Tibial artery (tissue), 4 donors: ENCODE data around the gene PRKCQ.
"Not testable (repeated sequence)": the region's sequence is repeated elsewhere in the genome, so short reads cannot be mapped to it uniquely, and the experiment has no call there.

Experiments
- DNase-seq, 2 donors: peaks; one replicate each; pipeline ENCODE4 v3.0.0-alpha.2; 2019
- H3K27ac ChIP-seq, 2 donors: fragments of 200-600 bp; sonication (generic) in 1 of 2; 1 replicate in 1 of 2; 2 replicates in 1 of 2; pipeline ENCODE4 v1.5.1; 2018 to 2019; ENCODE audit warnings: mild to moderate bottlenecking in 1 of 2
- H3K27me3 ChIP-seq, 2 donors: fragments of 200-600 bp; sonication (generic) in 1 of 2; one replicate each; pipeline versions ENCODE4 v1.5.1 to v1.6.0; 2016 to 2019
- H3K36me3 ChIP-seq, 3 donors: fragments of 200-600 bp; sonication (generic) in 2 of 3; one replicate each; pipeline ENCODE4 v1.5.1; 2016 to 2019; ENCODE audit warnings: mild to moderate bottlenecking in 2 of 3
- H3K4me1 ChIP-seq, 4 donors: fragments of 200-600 bp; sonication (generic) in 2 of 4; 1 replicate in 3 of 4; 2 replicates in 1 of 4; pipeline ENCODE4 v1.5.1; 2016 to 2019
- H3K4me3 ChIP-seq, 2 donors: fragments of 200-600 bp; sonication (generic) in 1 of 2; 1 replicate in 1 of 2; 2 replicates in 1 of 2; pipeline ENCODE4 v1.5.1; 2018 to 2019; ENCODE audit warnings: mild to moderate bottlenecking in 2 of 2
- H3K9me3 ChIP-seq, 3 donors: fragments of 200-600 bp; sonication (generic) in 1 of 3; one replicate each; pipeline ENCODE4 v1.5.1; 2016 to 2019
- CTCF ChIP-seq, 2 experiments: fragments of 200-600 bp in 1 of 2; fragments of 450-650 bp in 1 of 2; IDR thresholded peaks; one replicate each; pipeline ENCODE4 v1.5.1; 2017 to 2019; ENCODE audit warnings: antibody characterized with exemption in 2 of 2, mild to moderate bottlenecking in 1 of 2, moderate library complexity in 1 of 2
- intact Hi-C: fragments of 100-400 bp; cut with DNase I; formaldehyde crosslinking; loops from one replicate; pipeline ENCODE4 v1.15.0; 2023; ENCODE audit warnings: low total_unique reads

PRKCQ gene

GRCh38 chr10:6589287-6590094, 9.4 kb upstream of the PRKCQ start:
- no peak for TF ChIP-seq CTCF (IDR thresholded peaks at IDR 0.05)
- H3K27ac ChIP-seq, result no peak overlapping the region

GRCh38 chr10:6588845-6589244, 8.8 kb upstream of the PRKCQ start:
- Histone ChIP-seq H3K4me3 (no peak overlapping the region), H3K27me3 (no peaks in the 10 kb centered on the region), H3K4me1 (no peaks in the 10 kb centered on the region), H3K27ac (no peak overlapping the region), H3K9me3 (no peaks in the 10 kb centered on the region), H3K36me3 (no peaks in the 10 kb centered on the region)
- DNase-seq, result no peak
- TF ChIP-seq CTCF (IDR thresholded peaks at IDR 0.05), result no peak
- intact Hi-C loops, result no loop called here

More at GRCh38 chr10:6589287-6590094, 9.4 kb upstream of the PRKCQ start:
- H3K4me1 ChIP-seq, result no peaks in the 10 kb centered on the region
- no peaks in the 10 kb centered on the region for H3K27me3 ChIP-seq
- no peak for DNase-seq
- no peaks in the 10 kb centered on the region for H3K9me3 ChIP-seq
- intact Hi-C loops, result no loop called here
- H3K36me3 ChIP-seq, result no peaks in the 10 kb centered on the region
- no peak overlapping the region for H3K4me3 ChIP-seq

GRCh38 chr10:6588082-6588481, 8.0 kb upstream of the PRKCQ start:
- Histone ChIP-seq H3K9me3 (no peaks in the 10 kb centered on the region), H3K4me1 (no peaks in the 10 kb centered on the region), H3K27me3 (no peaks in the 10 kb centered on the region), H3K27ac (no peak overlapping the region), H3K36me3 (no peaks in the 10 kb centered on the region), H3K4me3 (no peak overlapping the region)
- no peak for TF ChIP-seq CTCF (IDR thresholded peaks at IDR 0.05)
- intact Hi-C loops, result no loop called here
- DNase-seq, result no peak

- Histone ChIP-seq H3K9me3 (no peaks in the 10 kb centered on the region), H3K27me3 (no peaks in the 10 kb centered on the region), H3K27ac (no peak overlapping the region), H3K36me3 (no peaks in the 10 kb centered on the region), H3K4me1 (no peaks in the 10 kb centered on the region), H3K4me3 (no peak overlapping the region)
- TF ChIP-seq CTCF (IDR thresholded peaks at IDR 0.05), result no peak
- DNase-seq, result no peak
- intact Hi-C loops, result no loop called here
These were observed 6.4 kb upstream of the PRKCQ start for GRCh38 chr10:6586501-6586900.

GRCh38 chr10:6583447-6583846, 3.4 kb upstream of the PRKCQ start:
- Histone ChIP-seq H3K4me1 (peaks cover 0 to 11% (median 5%) of the 10 kb centered on the region in 4 donors), H3K4me3 (no peak overlapping the region), H3K36me3 (no peaks in the 10 kb centered on the region), H3K9me3 (no peaks in the 10 kb centered on the region), H3K27ac (no peak overlapping the region), H3K27me3 (peaks cover 0 to 24% of the 10 kb centered on the region in 2 donors)
- no peak for TF ChIP-seq CTCF (IDR thresholded peaks at IDR 0.05)
- intact Hi-C loops, result no loop called here
- no peak for DNase-seq

GRCh38 chr10:6582913-6583312, 2.8 kb upstream of the PRKCQ start:
- peaks cover 0 to 11% (median 5%) of the 10 kb centered on the region in 4 donors for H3K4me1 ChIP-seq
- H3K4me3 ChIP-seq, intact Hi-C loops, H3K27ac ChIP-seq, H3K36me3 ChIP-seq, DNase-seq, H3K9me3 ChIP-seq: not testable (repeated sequence)
- H3K27me3 ChIP-seq, result peaks cover 0 to 30% of the 10 kb centered on the region in 2 donors
